ENCODE results near the gene ICA1. TPM values are rescaled to one million over a fixed set of nuclear protein-coding genes. Genes with fewer than 3 reads are reported as not detected.

The ICA1 gene
- total RNA-seq, 1 donor from 2014 or later: 25.5 TPM

DNA sequence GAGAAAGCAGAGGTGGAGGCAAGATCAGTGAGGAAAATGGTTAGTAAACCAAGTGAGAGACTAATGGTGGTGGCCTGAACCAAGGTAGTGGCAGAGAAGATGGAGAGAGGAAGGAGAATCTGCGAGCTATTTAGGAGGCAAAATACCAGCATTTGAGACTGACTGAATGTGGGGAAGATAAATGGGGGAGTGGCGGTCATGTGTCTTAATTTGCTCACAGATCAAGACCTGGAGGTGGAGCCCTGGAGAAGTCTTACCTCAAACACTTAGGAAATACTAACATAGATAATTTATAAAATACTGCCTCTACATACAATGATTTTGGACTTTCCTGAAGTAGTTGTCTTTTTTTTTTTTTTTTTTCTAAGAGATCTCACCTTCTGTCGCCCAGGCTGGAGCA lies 34.7 kb downstream of the ICA1 start:
- Histone ChIP-seq H3K36me3 (no peaks in the 10 kb centered on the region), H3K27me3 (no peaks in the 10 kb centered on the region), H3K4me3 (no peak overlapping the region), H3K4me1 (no peaks in the 10 kb centered on the region), H3K27ac (no peak overlapping the region), H3K9me3 (no peaks in the 10 kb centered on the region)
- DNase-seq (ENCODE audit: extremely low spot score in 2 of 2): no peak
- intact Hi-C loops (cut with DNase I): no loop called here
- no peak for TF ChIP-seq POLR2AphosphoS5 (IDR thresholded peaks at IDR 0.05; ENCODE audit: insufficient read depth in 1 of 2, low read depth in 1 of 2)
- no peak for TF ChIP-seq POLR2A (IDR thresholded peaks at IDR 0.05)
- TF ChIP-seq, protein P1, sequence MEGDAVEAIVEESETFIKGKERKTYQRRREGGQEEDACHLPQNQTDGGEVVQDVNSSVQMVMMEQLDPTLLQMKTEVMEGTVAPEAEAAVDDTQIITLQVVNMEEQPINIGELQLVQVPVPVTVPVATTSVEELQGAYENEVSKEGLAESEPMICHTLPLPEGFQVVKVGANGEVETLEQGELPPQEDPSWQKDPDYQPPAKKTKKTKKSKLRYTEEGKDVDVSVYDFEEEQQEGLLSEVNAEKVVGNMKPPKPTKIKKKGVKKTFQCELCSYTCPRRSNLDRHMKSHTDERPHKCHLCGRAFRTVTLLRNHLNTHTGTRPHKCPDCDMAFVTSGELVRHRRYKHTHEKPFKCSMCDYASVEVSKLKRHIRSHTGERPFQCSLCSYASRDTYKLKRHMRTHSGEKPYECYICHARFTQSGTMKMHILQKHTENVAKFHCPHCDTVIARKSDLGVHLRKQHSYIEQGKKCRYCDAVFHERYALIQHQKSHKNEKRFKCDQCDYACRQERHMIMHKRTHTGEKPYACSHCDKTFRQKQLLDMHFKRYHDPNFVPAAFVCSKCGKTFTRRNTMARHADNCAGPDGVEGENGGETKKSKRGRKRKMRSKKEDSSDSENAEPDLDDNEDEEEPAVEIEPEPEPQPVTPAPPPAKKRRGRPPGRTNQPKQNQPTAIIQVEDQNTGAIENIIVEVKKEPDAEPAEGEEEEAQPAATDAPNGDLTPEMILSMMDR (IDR thresholded peaks at IDR 0.05): no peak

DNA sequence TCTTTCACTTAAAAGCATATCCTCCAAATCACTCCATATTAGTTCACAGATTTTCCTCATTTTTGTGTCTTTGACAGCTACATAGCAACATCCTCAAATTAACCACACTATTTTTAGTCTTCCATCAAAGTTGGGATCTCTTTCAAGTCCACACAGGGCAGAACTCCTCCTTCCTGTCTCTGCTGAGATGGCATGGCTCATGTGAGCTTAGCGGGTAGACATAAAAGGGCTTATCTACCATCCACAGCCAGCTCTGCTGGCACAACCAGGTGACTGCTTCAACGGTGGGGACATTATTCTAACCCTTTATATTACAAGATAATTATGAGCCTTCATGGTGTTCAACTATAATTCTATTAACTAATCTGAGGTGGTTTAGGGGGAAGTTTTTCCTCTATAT lies 35.5 kb downstream of the ICA1 start:
- Histone ChIP-seq H3K27me3 (no peaks in the 10 kb centered on the region), H3K36me3 (no peaks in the 10 kb centered on the region), H3K4me3 (no peak overlapping the region), H3K27ac (no peak overlapping the region), H3K4me1 (no peaks in the 10 kb centered on the region), H3K9me3 (no peaks in the 10 kb centered on the region)
- TF ChIP-seq POLR2A (IDR thresholded peaks at IDR 0.05): no peak
- TF ChIP-seq, protein P1 (IDR thresholded peaks at IDR 0.05): no peak
- no peak for TF ChIP-seq POLR2AphosphoS5 (IDR thresholded peaks at IDR 0.05; ENCODE audit: insufficient read depth in 1 of 2, low read depth in 1 of 2)
- DNase-seq (ENCODE audit: extremely low spot score in 2 of 2): no peak
- intact Hi-C loops (cut with DNase I): no loop called here

DNA sequence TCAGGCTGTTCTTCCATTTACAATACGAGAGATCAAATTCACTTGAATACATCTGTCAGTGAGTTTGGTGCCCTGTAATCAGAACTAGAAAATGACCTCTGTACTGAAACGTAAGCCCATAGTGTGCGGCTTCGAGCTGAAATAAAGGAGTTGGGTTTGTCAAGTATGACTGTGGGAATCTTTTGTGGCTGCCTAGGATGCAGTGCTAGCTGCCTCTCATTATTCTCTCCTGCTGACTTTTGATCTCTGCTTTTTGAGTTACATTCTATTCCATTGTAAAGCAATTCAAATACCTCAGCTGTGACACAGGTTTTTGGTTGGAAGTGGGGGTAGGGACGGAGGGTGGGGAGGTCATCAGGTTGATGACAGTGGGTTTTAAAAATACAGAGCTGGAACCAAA lies 40.4 kb downstream of the ICA1 start:
- no peak overlapping the region for H3K27ac ChIP-seq
- no peak overlapping the region for H3K4me3 ChIP-seq
- intact Hi-C loops (cut with DNase I): no loop called here
- H3K27me3 ChIP-seq: no peaks in the 10 kb centered on the region
- H3K36me3 ChIP-seq: no peaks in the 10 kb centered on the region
- TF ChIP-seq POLR2AphosphoS5 (IDR thresholded peaks at IDR 0.05; ENCODE audit: insufficient read depth in 1 of 2, low read depth in 1 of 2) (no peak), POLR2A (IDR thresholded peaks at IDR 0.05) (no peak)
- TF ChIP-seq, protein P1 (IDR thresholded peaks at IDR 0.05): no peak
- DNase-seq (ENCODE audit: extremely low spot score in 2 of 2): no peak
- no peaks in the 10 kb centered on the region for H3K4me1 ChIP-seq
- no peaks in the 10 kb centered on the region for H3K9me3 ChIP-seq

DNA sequence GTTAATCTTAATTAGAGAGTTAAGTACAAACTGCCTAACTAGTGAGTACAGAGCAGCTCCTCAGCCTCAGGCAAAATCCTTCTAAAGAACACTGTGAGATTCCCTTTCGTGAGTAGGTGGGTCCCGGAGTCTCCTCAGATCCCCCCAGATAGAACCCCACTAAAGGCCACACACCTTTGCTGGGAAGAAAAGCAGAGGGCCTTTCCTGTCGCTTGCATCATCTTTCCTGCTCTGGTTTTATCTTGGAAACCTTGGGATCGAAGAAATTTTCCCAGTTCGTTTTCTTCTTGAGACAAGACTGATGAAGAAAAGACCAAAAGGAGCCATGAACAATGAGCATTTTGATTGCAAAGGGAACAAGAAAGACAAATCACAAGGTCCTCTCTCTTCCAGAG lies 40.9 kb downstream of the ICA1 start:
- intact Hi-C loops (cut with DNase I): no loop called here
- H3K9me3 ChIP-seq: no peaks in the 10 kb centered on the region
- no peak overlapping the region for H3K27ac ChIP-seq
- TF ChIP-seq, protein P1 (IDR thresholded peaks at IDR 0.05): no peak
- TF ChIP-seq POLR2AphosphoS5 (IDR thresholded peaks at IDR 0.05; ENCODE audit: insufficient read depth in 1 of 2, low read depth in 1 of 2) (no peak), POLR2A (IDR thresholded peaks at IDR 0.05) (no peak)
- no peaks in the 10 kb centered on the region for H3K4me1 ChIP-seq
- H3K4me3 ChIP-seq: no peak overlapping the region
- no peaks in the 10 kb centered on the region for H3K36me3 ChIP-seq
- no peak for DNase-seq (ENCODE audit: extremely low spot score in 2 of 2)
- no peaks in the 10 kb centered on the region for H3K27me3 ChIP-seq

DNA sequence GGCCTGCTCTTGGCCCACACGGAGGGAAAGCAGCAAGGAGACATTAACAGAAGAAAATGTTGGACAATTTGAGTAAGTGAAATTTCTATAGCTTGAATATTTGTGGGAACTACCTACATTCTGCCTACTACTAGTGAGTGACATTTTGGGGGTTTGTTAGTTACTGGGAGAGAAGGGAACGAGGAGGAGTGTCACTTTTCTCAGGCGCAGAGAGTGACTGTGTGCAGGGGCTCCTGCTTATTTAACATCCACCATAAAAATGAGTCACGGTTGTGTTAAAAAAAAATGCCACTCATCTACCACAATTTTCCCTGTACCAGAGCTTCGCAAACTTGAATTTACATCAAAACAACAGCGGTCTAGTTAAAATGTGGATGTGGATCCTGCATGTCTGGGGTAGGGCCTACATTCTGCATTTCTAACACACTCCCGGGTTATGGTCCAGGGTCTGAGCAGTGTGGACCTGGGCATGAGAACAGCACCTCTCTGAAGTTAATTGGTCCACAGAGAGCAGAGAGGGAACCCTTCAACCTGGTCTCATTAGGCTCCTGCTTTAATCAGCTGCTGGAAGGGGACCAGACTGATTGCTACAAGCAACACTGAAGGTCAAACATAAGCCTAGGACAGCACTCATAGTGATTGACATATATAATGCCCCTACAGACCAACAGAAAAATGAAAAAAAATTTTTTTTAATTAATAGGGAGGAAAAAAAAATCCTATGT lies 41.4 kb downstream of the ICA1 start:
- TF ChIP-seq POLR2A (IDR thresholded peaks at IDR 0.05) (no peak), POLR2AphosphoS5 (IDR thresholded peaks at IDR 0.05; ENCODE audit: insufficient read depth in 1 of 2, low read depth in 1 of 2) (no peak)
- TF ChIP-seq, protein P1 (IDR thresholded peaks at IDR 0.05): no peak
- H3K36me3 ChIP-seq: no peaks in the 10 kb centered on the region
- no peaks in the 10 kb centered on the region for H3K27me3 ChIP-seq
- H3K4me3 ChIP-seq: no peak overlapping the region
- H3K27ac ChIP-seq: no peak overlapping the region
- intact Hi-C loops (cut with DNase I): no loop called here
- H3K9me3 ChIP-seq: no peaks in the 10 kb centered on the region
- H3K4me1 ChIP-seq: no peaks in the 10 kb centered on the region
- DNase-seq (ENCODE audit: extremely low spot score in 2 of 2): no peak
